ENCODE data around the gene LYPD8.
"Not testable (repeated sequence)": the region's sequence is repeated elsewhere in the genome, so short reads cannot be mapped to it uniquely, and the experiment has no call there.

LYPD8 gene, protein sequence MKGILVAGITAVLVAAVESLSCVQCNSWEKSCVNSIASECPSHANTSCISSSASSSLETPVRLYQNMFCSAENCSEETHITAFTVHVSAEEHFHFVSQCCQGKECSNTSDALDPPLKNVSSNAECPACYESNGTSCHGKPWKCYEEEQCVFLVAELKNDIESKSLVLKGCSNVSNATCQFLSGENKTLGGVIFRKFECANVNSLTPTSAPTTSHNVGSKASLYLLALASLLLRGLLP

GRCh38 chr1:248755517-248755916 lies at the start of gene LYPD8:
Gene LYPD8 (minus strand): TSS chr1:248755759. CDS start chr1:248751081, 4,678 bp downstream.
- no peak within 1 kb of the TSS for H3K4me3 ChIP-seq (ENCODE audit: low read length)
- H3K27me3 ChIP-seq (ENCODE audit: insufficient read depth, low read length) = no peaks in the 10 kb centered on the region
- no peaks in the 10 kb centered on the region for H3K36me3 ChIP-seq (ENCODE audit: insufficient read depth, low read depth, low read length)
- H3K9ac ChIP-seq (ENCODE audit: low read depth, low read length) = no peak within 1 kb of the TSS
- peaks cover 96% of the 10 kb centered on the region for H3K9me3 ChIP-seq (ENCODE audit: insufficient read depth, low read depth, low read length)
- no peak within 1 kb of the TSS for H3K27ac ChIP-seq (ENCODE audit: low read length)
- H3K4me1 ChIP-seq (ENCODE audit: insufficient read depth, low read length) = no peaks in the 10 kb centered on the region

DNA sequence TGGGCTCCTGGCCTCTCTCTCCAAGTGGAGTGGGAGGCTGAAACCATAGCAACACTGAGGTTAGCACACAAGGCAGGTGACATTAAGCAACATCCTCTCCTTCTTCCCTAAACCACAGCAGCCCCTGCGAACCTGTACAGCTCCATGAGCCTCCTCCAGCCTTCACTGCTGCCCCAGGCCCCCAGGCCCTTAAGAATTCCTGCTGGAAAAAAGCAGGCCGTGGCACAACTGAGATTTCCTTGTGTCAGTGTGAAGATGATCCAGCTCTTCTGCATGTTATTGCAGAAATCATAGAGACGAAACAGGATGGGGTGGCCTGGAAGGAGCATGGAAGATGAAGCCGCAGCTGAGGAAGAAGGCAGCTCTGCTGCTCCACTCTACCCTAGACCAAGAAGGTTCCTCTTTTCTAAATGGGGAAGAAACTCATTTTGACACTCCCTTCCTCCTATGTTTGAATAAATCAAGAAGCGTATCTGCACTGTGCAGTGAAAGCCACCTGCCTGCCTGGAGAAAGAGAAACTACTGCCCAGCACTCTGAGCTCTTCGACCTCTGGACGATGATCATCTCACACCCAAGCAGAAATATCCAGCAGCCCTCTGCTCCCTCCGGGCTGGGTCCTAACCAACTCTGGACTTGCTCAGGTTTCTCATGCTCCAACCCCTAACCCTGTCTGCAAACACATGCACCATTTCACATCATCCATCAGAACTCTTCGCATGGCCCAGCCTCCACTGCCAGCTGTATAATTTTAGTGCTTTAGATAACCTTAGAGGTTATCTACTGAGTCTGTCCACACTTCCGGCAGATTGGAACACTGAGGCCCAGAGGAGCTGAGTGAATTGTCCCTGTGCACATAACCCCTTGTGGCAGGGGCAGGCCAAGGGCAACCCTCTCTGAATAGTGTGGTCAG lies 49.5 kb upstream of the LYPD8 start:
- Histone ChIP-seq H3K27ac (ENCODE audit: low read length) (no peak overlapping the region), H3K27me3 (ENCODE audit: insufficient read depth, low read length) (no peaks in the 10 kb centered on the region), H3K36me3 (ENCODE audit: insufficient read depth, low read depth, low read length) (no peaks in the 10 kb centered on the region), H3K4me3 (ENCODE audit: low read length) (no peak overlapping the region), H3K9ac (ENCODE audit: low read depth, low read length) (no peak overlapping the region), H3K4me1 (ENCODE audit: insufficient read depth, low read length) (no peaks in the 10 kb centered on the region), H3K9me3 (ENCODE audit: insufficient read depth, low read depth, low read length) (peaks cover 55% of the 10 kb centered on the region)

DNA sequence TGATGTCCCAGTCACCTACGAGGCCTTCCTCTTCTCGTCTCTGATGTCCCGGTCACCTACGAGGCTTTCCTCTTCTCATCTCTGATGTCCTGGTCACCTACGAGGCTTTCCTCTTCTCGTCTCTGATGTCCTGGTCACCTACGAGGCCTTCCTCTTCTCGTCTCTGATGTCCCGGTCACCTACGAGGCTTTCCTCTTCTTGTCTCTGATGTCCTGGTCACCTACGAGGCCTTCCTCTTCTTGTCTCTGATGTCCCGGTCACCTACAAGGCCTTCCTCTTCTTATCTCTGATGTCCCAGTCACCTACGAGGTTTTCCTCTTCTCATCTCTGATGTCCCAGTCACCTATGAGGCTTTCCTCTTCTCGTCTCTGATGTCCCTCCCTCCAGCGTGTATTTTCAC lies 47.9 kb upstream of the LYPD8 start:
- not testable (repeated sequence) for H3K27ac ChIP-seq (ENCODE audit: low read length); H3K36me3 ChIP-seq (ENCODE audit: insufficient read depth, low read depth, low read length); H3K27me3 ChIP-seq (ENCODE audit: insufficient read depth, low read length); H3K4me1 ChIP-seq (ENCODE audit: insufficient read depth, low read length); H3K4me3 ChIP-seq (ENCODE audit: low read length); H3K9ac ChIP-seq (ENCODE audit: low read depth, low read length)
- H3K9me3 ChIP-seq (ENCODE audit: insufficient read depth, low read depth, low read length) = peaks cover 70% of the 10 kb centered on the region

DNA sequence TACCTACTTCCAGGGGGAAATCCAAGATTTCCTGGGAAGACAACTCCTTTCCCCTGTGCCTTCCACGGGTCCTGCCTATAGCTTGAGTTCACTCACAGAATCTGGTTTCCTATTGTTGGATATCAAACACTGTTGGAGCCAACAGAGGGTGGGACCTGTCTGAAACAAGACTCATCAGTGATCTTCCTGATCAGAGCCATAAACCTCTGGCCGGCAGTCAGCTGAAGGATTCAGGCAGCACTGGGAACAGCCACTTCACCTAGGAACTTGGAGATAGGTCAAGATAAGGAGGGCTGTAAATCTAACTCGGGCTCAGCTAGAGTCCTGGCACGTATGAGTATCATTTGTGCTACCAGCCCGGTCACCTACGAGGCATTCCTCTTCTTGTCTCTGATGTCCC lies 46.9 kb upstream of the LYPD8 start:
- Histone ChIP-seq H3K4me3 (ENCODE audit: low read length) (no peak overlapping the region), H3K36me3 (ENCODE audit: insufficient read depth, low read depth, low read length) (no peaks in the 10 kb centered on the region), H3K27ac (ENCODE audit: low read length) (no peak overlapping the region), H3K9me3 (ENCODE audit: insufficient read depth, low read depth, low read length) (peaks cover 80% of the 10 kb centered on the region), H3K4me1 (ENCODE audit: insufficient read depth, low read length) (no peaks in the 10 kb centered on the region), H3K9ac (ENCODE audit: low read depth, low read length) (no peak overlapping the region), H3K27me3 (ENCODE audit: insufficient read depth, low read length) (no peaks in the 10 kb centered on the region)

DNA sequence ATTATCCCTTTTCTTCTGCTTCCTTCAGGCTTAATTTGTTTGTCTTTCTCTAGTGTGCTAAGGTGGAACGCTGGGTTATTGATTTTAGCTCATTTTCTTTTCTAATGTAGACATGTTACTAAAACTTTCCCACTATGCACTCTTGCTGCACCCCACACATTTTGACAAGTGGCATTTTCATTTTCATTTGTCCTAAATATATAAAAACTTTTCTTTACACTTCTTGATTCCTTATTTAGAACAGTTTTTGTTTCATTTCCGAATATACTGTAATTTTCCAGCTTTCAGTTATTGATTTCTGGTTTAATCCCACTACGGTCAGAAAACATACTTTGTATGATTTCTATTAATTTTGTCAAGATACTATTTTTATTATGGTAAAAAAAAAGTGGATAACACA lies 44.9 kb upstream of the LYPD8 start:
- Histone ChIP-seq H3K9ac (ENCODE audit: low read depth, low read length) (no peak overlapping the region), H3K4me3 (ENCODE audit: low read length) (no peak overlapping the region), H3K36me3 (ENCODE audit: insufficient read depth, low read depth, low read length) (no peaks in the 10 kb centered on the region), H3K9me3 (ENCODE audit: insufficient read depth, low read depth, low read length) (peaks cover 79% of the 10 kb centered on the region), H3K27ac (ENCODE audit: low read length) (no peak overlapping the region), H3K4me1 (ENCODE audit: insufficient read depth, low read length) (no peaks in the 10 kb centered on the region), H3K27me3 (ENCODE audit: insufficient read depth, low read length) (no peaks in the 10 kb centered on the region)

- Histone ChIP-seq H3K9me3 (ENCODE audit: insufficient read depth, low read depth, low read length) (peaks cover 79% of the 10 kb centered on the region), H3K9ac (ENCODE audit: low read depth, low read length) (no peak overlapping the region), H3K36me3 (ENCODE audit: insufficient read depth, low read depth, low read length) (no peaks in the 10 kb centered on the region), H3K4me1 (ENCODE audit: insufficient read depth, low read length) (no peaks in the 10 kb centered on the region), H3K27ac (ENCODE audit: low read length) (no peak overlapping the region), H3K27me3 (ENCODE audit: insufficient read depth, low read length) (no peaks in the 10 kb centered on the region), H3K4me3 (ENCODE audit: low read length) (no peak overlapping the region)
Observed at GRCh38 chr1:248798791-248799190, 43.2 kb upstream of the LYPD8 start.

- not testable (repeated sequence) for H3K36me3 ChIP-seq (ENCODE audit: insufficient read depth, low read depth, low read length); H3K27ac ChIP-seq (ENCODE audit: low read length); H3K27me3 ChIP-seq (ENCODE audit: insufficient read depth, low read length); H3K9ac ChIP-seq (ENCODE audit: low read depth, low read length); H3K4me1 ChIP-seq (ENCODE audit: insufficient read depth, low read length); H3K4me3 ChIP-seq (ENCODE audit: low read length)
- peaks cover 78% of the 10 kb centered on the region for H3K9me3 ChIP-seq (ENCODE audit: insufficient read depth, low read depth, low read length)
Observed at GRCh38 chr1:248794663-248795062, 39.1 kb upstream of the LYPD8 start.

DNA sequence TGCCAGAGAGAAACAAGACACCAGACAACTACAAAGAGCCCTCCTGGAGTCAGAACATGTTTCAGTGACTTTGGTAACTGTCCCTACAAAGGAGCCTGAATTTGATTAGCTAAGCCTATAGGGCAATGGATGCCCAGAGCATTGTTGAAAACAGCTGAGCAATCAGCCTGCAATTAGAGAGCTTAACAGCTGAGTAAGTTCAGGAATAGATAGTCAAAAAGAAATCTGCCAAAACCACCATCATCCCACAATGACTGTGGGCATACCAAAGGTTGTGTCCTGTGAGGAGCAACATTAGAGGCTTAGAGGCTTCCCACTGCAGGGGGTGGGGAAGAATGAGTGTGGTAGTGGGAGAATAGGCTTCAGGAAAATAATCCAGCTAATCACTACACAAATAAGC lies 38.0 kb upstream of the LYPD8 start:
- Histone ChIP-seq H3K27me3 (ENCODE audit: insufficient read depth, low read length) (no peaks in the 10 kb centered on the region), H3K4me1 (ENCODE audit: insufficient read depth, low read length) (no peaks in the 10 kb centered on the region), H3K36me3 (ENCODE audit: insufficient read depth, low read depth, low read length) (no peaks in the 10 kb centered on the region), H3K4me3 (ENCODE audit: low read length) (no peak overlapping the region), H3K27ac (ENCODE audit: low read length) (no peak overlapping the region), H3K9ac (ENCODE audit: low read depth, low read length) (no peak overlapping the region), H3K9me3 (ENCODE audit: insufficient read depth, low read depth, low read length) (peaks cover 78% of the 10 kb centered on the region)

DNA sequence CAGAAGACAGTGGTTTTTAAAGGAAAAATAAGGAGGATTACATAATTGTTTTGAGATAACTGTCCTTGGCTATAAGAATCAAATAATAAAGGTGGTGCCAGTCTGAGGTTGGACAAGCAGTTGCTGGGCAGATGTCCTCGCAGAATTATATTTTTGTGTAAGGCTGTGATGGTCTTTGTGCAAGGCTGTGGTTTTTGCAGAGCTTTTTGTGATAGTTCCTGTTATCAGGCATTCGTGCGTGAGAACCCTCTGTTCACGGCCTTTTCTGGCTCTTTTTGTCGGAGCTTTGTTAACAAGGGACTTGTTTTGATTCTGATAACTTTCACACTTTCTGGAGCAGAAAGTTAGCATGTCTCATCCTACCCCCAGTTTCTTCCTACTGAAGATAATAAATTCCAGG lies 36.8 kb upstream of the LYPD8 start:
- peaks cover 78% of the 10 kb centered on the region for H3K9me3 ChIP-seq (ENCODE audit: insufficient read depth, low read depth, low read length)
- H3K27me3 ChIP-seq (ENCODE audit: insufficient read depth, low read length) = no peaks in the 10 kb centered on the region
- H3K4me1 ChIP-seq (ENCODE audit: insufficient read depth, low read length) = no peaks in the 10 kb centered on the region
- no peak overlapping the region for H3K4me3 ChIP-seq (ENCODE audit: low read length)
- H3K27ac ChIP-seq (ENCODE audit: low read length) = no peak overlapping the region
- no peaks in the 10 kb centered on the region for H3K36me3 ChIP-seq (ENCODE audit: insufficient read depth, low read depth, low read length)
- no peak overlapping the region for H3K9ac ChIP-seq (ENCODE audit: low read depth, low read length)

DNA sequence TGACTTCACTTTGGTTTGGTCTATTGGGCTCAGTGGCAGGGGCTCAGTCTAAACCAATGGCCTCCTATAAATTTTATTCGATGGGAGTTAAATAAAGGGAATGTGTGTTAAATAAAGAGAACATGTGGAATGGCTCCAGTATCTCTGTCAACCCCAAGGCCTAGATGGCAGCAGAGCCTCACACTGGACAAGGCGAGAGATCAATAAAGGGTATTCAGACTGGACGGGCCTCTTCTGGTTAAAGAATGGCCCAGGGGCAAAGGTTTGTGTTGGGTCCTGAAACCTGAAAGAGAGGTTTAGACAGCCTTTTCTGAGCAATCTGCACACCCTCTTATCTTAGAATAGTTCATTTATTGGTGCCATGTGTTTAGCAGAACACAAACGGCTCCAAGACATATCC lies 35.5 kb upstream of the LYPD8 start:
- no peaks in the 10 kb centered on the region for H3K4me1 ChIP-seq (ENCODE audit: insufficient read depth, low read length)
- H3K27ac ChIP-seq (ENCODE audit: low read length) = no peak overlapping the region
- H3K9me3 ChIP-seq (ENCODE audit: insufficient read depth, low read depth, low read length) = peaks cover 88% of the 10 kb centered on the region
- no peak overlapping the region for H3K9ac ChIP-seq (ENCODE audit: low read depth, low read length)
- no peaks in the 10 kb centered on the region for H3K27me3 ChIP-seq (ENCODE audit: insufficient read depth, low read length)
- H3K4me3 ChIP-seq (ENCODE audit: low read length) = no peak overlapping the region
- H3K36me3 ChIP-seq (ENCODE audit: insufficient read depth, low read depth, low read length) = no peaks in the 10 kb centered on the region

DNA sequence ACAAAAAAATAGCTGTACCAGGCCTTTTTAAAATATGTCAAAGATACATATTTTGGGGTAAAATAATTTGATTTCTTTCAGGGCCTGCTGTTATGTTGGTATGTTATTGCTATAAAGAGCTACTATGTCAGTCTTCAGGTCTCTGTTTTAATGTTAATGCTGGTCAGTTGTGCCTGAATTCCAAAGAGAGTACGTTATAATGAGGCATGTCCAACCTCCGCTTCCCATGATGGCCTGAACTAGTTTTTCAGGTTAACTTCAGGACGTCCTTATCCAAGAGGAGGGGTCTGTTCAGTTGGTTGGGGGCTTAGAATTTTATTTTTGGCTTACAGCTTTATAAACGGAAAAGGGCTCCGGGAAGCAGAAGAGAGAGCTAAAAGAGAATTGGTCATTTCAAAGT lies 34.9 kb upstream of the LYPD8 start:
- no peak overlapping the region for H3K4me3 ChIP-seq (ENCODE audit: low read length)
- H3K27ac ChIP-seq (ENCODE audit: low read length) = no peak overlapping the region
- H3K4me1 ChIP-seq (ENCODE audit: insufficient read depth, low read length) = no peaks in the 10 kb centered on the region
- H3K9ac ChIP-seq (ENCODE audit: low read depth, low read length) = no peak overlapping the region
- no peaks in the 10 kb centered on the region for H3K36me3 ChIP-seq (ENCODE audit: insufficient read depth, low read depth, low read length)
- peaks cover 92% of the 10 kb centered on the region for H3K9me3 ChIP-seq (ENCODE audit: insufficient read depth, low read depth, low read length)
- no peaks in the 10 kb centered on the region for H3K27me3 ChIP-seq (ENCODE audit: insufficient read depth, low read length)

- H3K9ac ChIP-seq (ENCODE audit: low read depth, low read length); H3K4me3 ChIP-seq (ENCODE audit: low read length); H3K27ac ChIP-seq (ENCODE audit: low read length); H3K4me1 ChIP-seq (ENCODE audit: insufficient read depth, low read length); H3K36me3 ChIP-seq (ENCODE audit: insufficient read depth, low read depth, low read length); H3K27me3 ChIP-seq (ENCODE audit: insufficient read depth, low read length): not testable (repeated sequence)
- H3K9me3 ChIP-seq (ENCODE audit: insufficient read depth, low read depth, low read length) = peaks cover 88% of the 10 kb centered on the region
Observed at GRCh38 chr1:248789337-248789736, 33.8 kb upstream of the LYPD8 start.

Data from iPS-20b (cell line).